Smooth muscle cell (in vitro differentiated cells): Measurements from ENCODE around the gene CDCP1. TPM values are rescaled to one million over a fixed set of nuclear protein-coding genes. Genes with fewer than 3 reads are reported as not detected.

Experiments
- DNase-seq: peaks from one replicate; lab custom pipeline; 2025; ENCODE audit not compliant: unreplicated experiment; lab: John Stamatoyannopoulos, UW
- H2AFZ ChIP-seq: fragments of 200-600 bp; sonication (generic); 2 replicates; pipeline ENCODE4 v1.6.0; 2016; ENCODE audit warnings: antibody characterized with exemption, low read depth, mild to moderate bottlenecking
- H3F3A ChIP-seq: fragments of 200-600 bp; sonication (generic); 2 replicates; pipeline ENCODE4 v1.6.0; 2017; ENCODE audit warnings: antibody characterized with exemption, low read depth
- H3K27ac ChIP-seq: fragments of 200-600 bp; sonication (generic); 2 replicates; pipeline ENCODE4 v1.5.1; 2016; ENCODE audit warnings: low read depth, mild to moderate bottlenecking
- H3K27me3 ChIP-seq: fragments of 200-600 bp; sonication (generic); 2 replicates; pipeline ENCODE4 v1.6.1; 2016; ENCODE audit warnings: low read depth, mild to moderate bottlenecking
- H3K36me3 ChIP-seq: fragments of 200-600 bp; sonication (generic); 2 replicates; pipeline ENCODE4 v1.5.1; 2016; ENCODE audit warnings: low read depth
- H3K4me1 ChIP-seq: fragments of 200-600 bp; sonication (generic); 2 replicates; pipeline ENCODE4 v1.5.1; 2016; ENCODE audit warnings: low read depth
- H3K4me2 ChIP-seq: fragments of 200-600 bp; sonication (generic); 2 replicates; pipeline ENCODE4 v1.6.0; 2016; ENCODE audit warnings: mild to moderate bottlenecking
- H3K4me3 ChIP-seq: fragments of 200-600 bp; sonication (generic); 2 replicates; pipeline ENCODE4 v1.5.1; 2016; ENCODE audit warnings: mild to moderate bottlenecking
- H3K79me2 ChIP-seq: fragments of 200-600 bp; sonication (generic); 2 replicates; pipeline ENCODE4 v1.6.0; 2016; ENCODE audit warnings: low read depth, mild to moderate bottlenecking
- H3K9ac ChIP-seq: fragments of 200-600 bp; sonication (generic); 2 replicates; pipeline ENCODE4 v1.6.0; 2016; ENCODE audit warnings: low read depth
- H3K9me3 ChIP-seq: fragments of 200-600 bp; sonication (generic); replicated peaks from 2 replicates; pipeline ENCODE4 v1.5.1; 2016; ENCODE audit warnings: low read depth
- H4K20me1 ChIP-seq: fragments of 200-600 bp; sonication (generic); 2 replicates; pipeline ENCODE4 v1.6.0; 2016; ENCODE audit warnings: low read depth
- WGBS: methylation state at CpG from one replicate; pipeline ENCODE4 v1.1.7; 2016; ENCODE audit warnings: low lambda C conversion rate; 5-methylcytosine and 5-hydroxymethylcytosine counted together
- polyA plus RNA-seq: library from polyadenylated mRNA; unstranded; fragments of >200 nt; fragmentation: Nextera tagmentation; extraction: Ambion mirVana; gene quantifications from 2 replicates; pipeline ENCODE4 v1.2.1, GENCODE V29; 2016
- small RNA-seq: library from RNA; depleted of rRNA; stranded (forward); fragments of <200 nt; gene quantifications from one replicate; pipeline ENCODE3, GENCODE V24; 2014
- total RNA-seq: library from RNA; depleted of rRNA; stranded (reverse); fragments of >200 nt; gene quantifications from 2 replicates; pipeline ENCODE4 v1.2.3, GENCODE V29; 2014
- TF ChIP-seq, protein P1 (sequence below): fragments of 200-600 bp; sonication (generic); IDR thresholded peaks from 2 replicates; pipeline ENCODE4 v1.5.1; 2017; ENCODE audit warnings: borderline replicate concordance, mild to moderate bottlenecking, antibody characterized with exemption; ENCODE audit not compliant: insufficient read depth, poor library complexity, severe bottlenecking

The CDCP1 gene
- total and polyA plus RNA-seq, 2 experiments from 2014 or later, result 2.5 to 7.9 TPM

DNA sequence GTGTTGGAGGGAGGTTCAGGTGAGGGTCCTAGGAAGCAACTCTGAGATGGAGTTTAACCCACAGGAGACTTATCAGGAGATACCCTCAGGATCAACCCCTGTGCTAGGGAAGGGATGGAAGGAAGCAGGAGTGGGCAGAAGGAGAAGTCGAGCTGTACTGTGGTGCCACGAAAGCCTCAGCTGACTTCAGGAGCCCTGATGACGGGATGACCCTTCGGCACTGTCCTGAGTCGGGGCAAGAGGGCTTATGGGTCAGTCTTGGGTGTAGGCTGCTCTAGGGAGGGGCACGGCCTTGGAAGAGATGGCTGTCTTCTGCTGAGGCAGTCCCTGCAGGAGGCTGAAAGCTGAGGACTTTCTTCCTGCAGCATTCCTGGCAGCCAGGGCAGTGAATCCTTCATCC, 112.4 kb downstream of the CDCP1 start:
- no peak overlapping the region for H3K27ac ChIP-seq
- H3K4me1 ChIP-seq, result peaks cover 2% of the 10 kb centered on the region
- no peak overlapping the region for H3K4me3 ChIP-seq
- DNase-seq, result no peak
- no peaks in the 10 kb centered on the region for H3K9me3 ChIP-seq
- H3F3A ChIP-seq, result no peaks in the 10 kb centered on the region
- no peak overlapping the region for H2AFZ ChIP-seq
- H3K4me2 ChIP-seq, result no peak overlapping the region
- TF ChIP-seq, protein P1, sequence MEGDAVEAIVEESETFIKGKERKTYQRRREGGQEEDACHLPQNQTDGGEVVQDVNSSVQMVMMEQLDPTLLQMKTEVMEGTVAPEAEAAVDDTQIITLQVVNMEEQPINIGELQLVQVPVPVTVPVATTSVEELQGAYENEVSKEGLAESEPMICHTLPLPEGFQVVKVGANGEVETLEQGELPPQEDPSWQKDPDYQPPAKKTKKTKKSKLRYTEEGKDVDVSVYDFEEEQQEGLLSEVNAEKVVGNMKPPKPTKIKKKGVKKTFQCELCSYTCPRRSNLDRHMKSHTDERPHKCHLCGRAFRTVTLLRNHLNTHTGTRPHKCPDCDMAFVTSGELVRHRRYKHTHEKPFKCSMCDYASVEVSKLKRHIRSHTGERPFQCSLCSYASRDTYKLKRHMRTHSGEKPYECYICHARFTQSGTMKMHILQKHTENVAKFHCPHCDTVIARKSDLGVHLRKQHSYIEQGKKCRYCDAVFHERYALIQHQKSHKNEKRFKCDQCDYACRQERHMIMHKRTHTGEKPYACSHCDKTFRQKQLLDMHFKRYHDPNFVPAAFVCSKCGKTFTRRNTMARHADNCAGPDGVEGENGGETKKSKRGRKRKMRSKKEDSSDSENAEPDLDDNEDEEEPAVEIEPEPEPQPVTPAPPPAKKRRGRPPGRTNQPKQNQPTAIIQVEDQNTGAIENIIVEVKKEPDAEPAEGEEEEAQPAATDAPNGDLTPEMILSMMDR, result no peak
- H3K27me3 ChIP-seq, result peaks cover 16% of the 10 kb centered on the region
- H3K9ac ChIP-seq, result no peak overlapping the region
- H3K79me2 ChIP-seq, result no peaks in the 10 kb centered on the region
- no peaks in the 10 kb centered on the region for H3K36me3 ChIP-seq
- no peaks in the 10 kb centered on the region for H4K20me1 ChIP-seq
- WGBS, result 88% methylated on average over 4 of the region's 6 CpGs

Small RNAs within 50 kb of the gene (small RNA-seq; reads per million reads assigned to genes)
- not detected for gene RNU5B-3P

Other genes with a start within 250 kb of the CDCP1 start
- gene ZDHHC3, start 170.2 kb downstream of the CDCP1 start, total RNA-seq, result 38.2 and 63.7 TPM in 2 replicates
- gene ZDHHC3, start 170.2 kb downstream of the CDCP1 start, polyA plus RNA-seq, result 34.8 and 40.5 TPM in 2 replicates
- gene EXOSC7, start 170.1 kb downstream of the CDCP1 start, total RNA-seq, result 42.2 and 48.7 TPM in 2 replicates
- gene EXOSC7, start 170.1 kb downstream of the CDCP1 start, polyA plus RNA-seq, result 49.0 and 61.2 TPM in 2 replicates
- gene CLEC3B, start 120.1 kb downstream of the CDCP1 start, total RNA-seq, result not detected in 2 replicates
- 0.58 TPM in 1 of 2 replicates, not detected in the other for gene CLEC3B, start 120.1 kb downstream of the CDCP1 start, polyA plus RNA-seq
- gene TMEM158, start 79.9 kb upstream of the CDCP1 start, total RNA-seq, result 15.8 and 16.8 TPM in 2 replicates
- 70.9 and 76.9 TPM in 2 replicates for gene TMEM158, start 79.9 kb upstream of the CDCP1 start, polyA plus RNA-seq
- gene LARS2, start 242.2 kb upstream of the CDCP1 start, total RNA-seq, result 14.5 and 19.0 TPM in 2 replicates
- gene LARS2, start 242.2 kb upstream of the CDCP1 start, polyA plus RNA-seq, result 11.1 and 12.8 TPM in 2 replicates